ENCODE results near the gene TMEM141.
"Not testable (repeated sequence)": the region's sequence is repeated elsewhere in the genome, so short reads cannot be mapped to it uniquely, and the experiment has no call there.

The TMEM141 gene

GRCh38 chr9:136796238-136796774 lies 5.2 kb downstream of the TMEM141 start, which contains the start of gene CCDC183:
CCDC183 (plus strand) TSS chr9:136796338; CDS start chr9:136796398, 60 bp downstream.
- no peak for DNase-seq

- DNase-seq, result not testable (repeated sequence)
Observed at GRCh38 chr9:136796775-136797347, 5.7 kb downstream of the TMEM141 start.

- DNase-seq, result no peak
Observed at GRCh38 chr9:136798708-136799078, 7.5 kb downstream of the TMEM141 start.

- DNase-seq, result no peak
Observed at GRCh38 chr9:136799079-136799853, 8.1 kb downstream of the TMEM141 start.

- DNase-seq, result peak; percentile 72
Observed at GRCh38 chr9:136799854-136800657, 8.9 kb downstream of the TMEM141 start.

- no peak for DNase-seq
Observed at GRCh38 chr9:136802321-136802720, 11.2 kb downstream of the TMEM141 start.

- DNase-seq, result not testable (repeated sequence)
Observed at GRCh38 chr9:136803009-136803550, 11.9 kb downstream of the TMEM141 start.

- DNase-seq, result no peak
Observed at GRCh38 chr9:136803551-136804508, 12.7 kb downstream of the TMEM141 start.

GRCh38 chr9:136804509-136805206 lies 13.5 kb downstream of the TMEM141 start:
- no peak for DNase-seq

GRCh38 chr9:136805207-136805740 lies 14.1 kb downstream of the TMEM141 start:
- DNase-seq, result no peak

GRCh38 chr9:136806067-136806466 lies 14.9 kb downstream of the TMEM141 start:
- no peak for DNase-seq

GRCh38 chr9:136806631-136807201 lies 15.6 kb downstream of the TMEM141 start:
- DNase-seq, result no peak

- DNase-seq, result peak; percentile 87
Observed at GRCh38 chr9:136807281-136808074, 16.3 kb downstream of the TMEM141 start, which contains the start of gene RABL6. RABL6 (plus strand) TSS chr9:136807948; CDS start chr9:136808197, 249 bp downstream.

GRCh38 chr9:136808075-136808805 lies 17.1 kb downstream of the TMEM141 start:
- no peak for DNase-seq

GRCh38 chr9:136808806-136809158 lies 17.6 kb downstream of the TMEM141 start:
- no peak for DNase-seq

- no peak for DNase-seq
Observed at GRCh38 chr9:136814725-136815421, 23.7 kb downstream of the TMEM141 start.

- DNase-seq, result no peak
Observed at GRCh38 chr9:136815422-136815782, 24.3 kb downstream of the TMEM141 start.
